Hematopoietic multipotent progenitor cell treated with erythropoietin and hydrocortisone succinate and interleukin-3 and kit ligand, for 17 days (in vitro differentiated cells): ENCODE measurements around the gene RAD51B.
"Not testable (repeated sequence)": the region's sequence is repeated elsewhere in the genome, so short reads cannot be mapped to it uniquely, and the experiment has no call there.

Experiments used
- DNase-seq: peaks from one replicate; pipeline ENCODE4 v3.0.0-alpha.2; 2015; ENCODE audit warnings: low spot score

Gene RAD51B

GRCh38 chr14:67819563-67820421 is at the start of gene RAD51B:
Gene RAD51B, plus strand, starts transcription at chr14:67819779.
- peak; percentile 88 for DNase-seq

- no peak for DNase-seq
Observed at GRCh38 chr14:67773844-67774377, 45.7 kb upstream of the RAD51B start.

GRCh38 chr14:67776653-67777322 is 42.8 kb upstream of the RAD51B start:
- DNase-seq = no peak

GRCh38 chr14:67778792-67779191 is 40.8 kb upstream of the RAD51B start:
- DNase-seq = no peak

- DNase-seq = no peak
Observed at GRCh38 chr14:67782090-67782489, 37.5 kb upstream of the RAD51B start.

GRCh38 chr14:67784244-67784823 is 35.2 kb upstream of the RAD51B start:
- no peak for DNase-seq

- DNase-seq = no peak
Observed at GRCh38 chr14:67785270-67786109, 34.1 kb upstream of the RAD51B start.

- DNase-seq = no peak
Observed at GRCh38 chr14:67787673-67788072, 31.9 kb upstream of the RAD51B start.

- no peak for DNase-seq
Observed at GRCh38 chr14:67798731-67799130, 20.8 kb upstream of the RAD51B start.

GRCh38 chr14:67800743-67801142 is 18.8 kb upstream of the RAD51B start:
- no peak for DNase-seq

GRCh38 chr14:67806246-67806645 is 13.3 kb upstream of the RAD51B start:
- DNase-seq = no peak

GRCh38 chr14:67814821-67815220 is 4.8 kb upstream of the RAD51B start:
- DNase-seq = no peak

GRCh38 chr14:67815573-67816225 is 3.9 kb upstream of the RAD51B start:
- peak; percentile 56 for DNase-seq

GRCh38 chr14:67816326-67817002 is 3.1 kb upstream of the RAD51B start, which contains the start of gene ZFYVE26:
Gene ZFYVE26, minus strand, starts transcription at chr14:67816590. Its CDS starts 627 bp downstream, at chr14:67815963.
- DNase-seq = peak; percentile 95

GRCh38 chr14:67817750-67818438 is 1.7 kb upstream of the RAD51B start:
- DNase-seq = no peak

GRCh38 chr14:67818476-67818875 is 1.1 kb upstream of the RAD51B start:
- DNase-seq = not testable (repeated sequence)

- DNase-seq = no peak
Observed at GRCh38 chr14:67820428-67820971, 921 bp downstream of the RAD51B start.

- no peak for DNase-seq
Observed at GRCh38 chr14:67821121-67821520, 1.5 kb downstream of the RAD51B start.

GRCh38 chr14:67831113-67831512 is 11.5 kb downstream of the RAD51B start:
- DNase-seq = no peak

- DNase-seq = no peak
Observed at GRCh38 chr14:67833403-67833802, 13.8 kb downstream of the RAD51B start.
